GM12892 (cell line): Measurements from ENCODE around the gene PPDPF.

ENCODE experiments used
- POLR2A ChIP-seq: IDR thresholded peaks from 2 replicates; pipeline ENCODE4 v1.6.1; 2011; ENCODE audit warnings: low read depth, low read length, control low read depth
- POLR2AphosphoS5 ChIP-seq: IDR thresholded peaks from 2 replicates; pipeline ENCODE4 v1.6.1; 2011; ENCODE audit warnings: low read depth, low read length, control low read depth

GRCh38 chr20:63570281-63571086 lies 49.9 kb downstream of the PPDPF start:
- TF ChIP-seq POLR2AphosphoS5 (no peak), POLR2A (no peak)
